GM12874 (cell line): Measurements from ENCODE around the gene TIMP3.
A peak's percentile ranks its signal among the peaks of the same experiment; 100 is the strongest.

Source experiments
- TF ChIP-seq, protein P1 (sequence below): IDR thresholded peaks from 2 replicates; pipeline ENCODE4 v1.5.1; 2011; ENCODE audit warnings: low read depth, mild to moderate bottlenecking, control low read depth, low read length, moderate library complexity; ENCODE audit not compliant: insufficient read depth

The TIMP3 gene

DNA sequence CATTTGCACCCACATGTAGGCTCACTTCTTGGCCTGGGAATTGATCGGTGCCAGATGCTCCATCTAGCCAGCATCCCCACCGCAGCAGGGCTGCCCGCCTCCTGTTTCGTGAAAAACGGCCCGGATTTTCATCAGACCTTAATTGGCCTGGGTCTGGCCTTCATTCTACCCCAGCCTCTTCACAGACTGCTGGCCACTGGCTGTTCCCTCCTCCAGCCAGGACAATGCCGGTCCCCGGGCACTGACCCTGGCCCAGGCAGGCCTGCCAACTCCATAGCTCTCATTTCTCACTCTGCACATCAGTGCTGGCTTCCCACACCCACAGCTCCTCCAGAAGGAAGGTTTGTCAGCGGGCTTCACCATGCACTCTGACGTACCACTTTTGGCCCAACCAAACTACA is 27.9 kb downstream of the TIMP3 start:
- TF ChIP-seq, protein P1, sequence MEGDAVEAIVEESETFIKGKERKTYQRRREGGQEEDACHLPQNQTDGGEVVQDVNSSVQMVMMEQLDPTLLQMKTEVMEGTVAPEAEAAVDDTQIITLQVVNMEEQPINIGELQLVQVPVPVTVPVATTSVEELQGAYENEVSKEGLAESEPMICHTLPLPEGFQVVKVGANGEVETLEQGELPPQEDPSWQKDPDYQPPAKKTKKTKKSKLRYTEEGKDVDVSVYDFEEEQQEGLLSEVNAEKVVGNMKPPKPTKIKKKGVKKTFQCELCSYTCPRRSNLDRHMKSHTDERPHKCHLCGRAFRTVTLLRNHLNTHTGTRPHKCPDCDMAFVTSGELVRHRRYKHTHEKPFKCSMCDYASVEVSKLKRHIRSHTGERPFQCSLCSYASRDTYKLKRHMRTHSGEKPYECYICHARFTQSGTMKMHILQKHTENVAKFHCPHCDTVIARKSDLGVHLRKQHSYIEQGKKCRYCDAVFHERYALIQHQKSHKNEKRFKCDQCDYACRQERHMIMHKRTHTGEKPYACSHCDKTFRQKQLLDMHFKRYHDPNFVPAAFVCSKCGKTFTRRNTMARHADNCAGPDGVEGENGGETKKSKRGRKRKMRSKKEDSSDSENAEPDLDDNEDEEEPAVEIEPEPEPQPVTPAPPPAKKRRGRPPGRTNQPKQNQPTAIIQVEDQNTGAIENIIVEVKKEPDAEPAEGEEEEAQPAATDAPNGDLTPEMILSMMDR, result no peak

DNA sequence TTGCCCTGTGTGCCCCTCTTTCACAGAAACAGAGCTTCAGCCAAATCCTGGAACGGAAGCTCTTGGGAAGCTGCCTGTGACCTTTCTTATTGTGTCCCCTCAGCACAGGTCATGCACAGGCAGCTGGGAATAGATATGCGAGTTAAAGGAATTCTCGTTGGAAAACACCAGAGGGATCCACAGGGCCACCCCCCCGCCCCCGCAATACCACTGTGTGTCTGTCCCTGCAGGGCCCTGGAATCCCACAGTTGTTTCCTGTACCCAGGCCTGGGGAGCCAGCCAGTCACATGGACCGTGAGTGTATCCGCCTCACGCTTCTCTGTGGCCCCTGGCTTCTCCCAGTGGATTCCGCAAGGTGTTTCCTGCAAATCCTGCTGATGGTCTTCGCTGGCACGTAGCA is 29.0 kb downstream of the TIMP3 start:
- TF ChIP-seq, protein P1, result no peak

DNA sequence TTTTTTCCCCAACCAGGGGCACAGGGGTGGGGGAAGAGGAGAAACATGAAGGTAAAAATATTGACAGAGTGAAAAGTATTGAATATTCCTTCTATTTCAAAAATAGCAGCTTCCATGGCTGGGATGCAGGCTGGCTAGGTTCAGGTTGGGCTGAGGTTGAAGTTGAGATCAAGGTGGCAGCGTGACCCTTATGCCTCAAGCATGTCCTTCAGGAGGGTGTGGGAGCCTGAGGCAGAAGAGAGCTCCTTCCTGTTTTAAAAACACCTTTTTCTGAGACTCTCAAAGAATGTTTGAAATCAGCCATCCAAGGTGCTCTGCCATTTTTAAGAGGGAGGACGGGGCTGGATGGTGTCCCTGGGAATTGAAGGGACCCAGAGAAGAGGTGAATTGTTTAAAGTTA is 29.5 kb downstream of the TIMP3 start:
- TF ChIP-seq, protein P1, result no peak

DNA sequence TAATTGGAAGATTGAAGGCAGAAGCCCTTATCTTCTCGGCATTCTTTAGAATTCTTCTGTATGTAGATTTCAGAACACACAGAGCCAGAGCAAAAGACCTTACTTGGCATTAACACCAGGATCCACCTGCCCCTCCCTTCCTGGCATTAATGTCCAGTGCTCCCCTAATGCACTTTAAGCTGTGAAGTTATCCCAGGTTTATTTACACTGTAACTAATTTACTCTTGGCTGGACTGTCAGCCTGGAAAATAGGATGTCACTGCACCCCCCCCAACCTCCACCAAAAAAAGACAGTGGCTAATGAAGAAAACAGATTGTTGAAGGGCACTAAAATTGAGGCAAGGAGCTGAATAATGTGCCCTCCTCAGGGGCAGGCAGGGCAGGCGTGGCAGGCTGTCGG is 30.1 kb downstream of the TIMP3 start:
- TF ChIP-seq, protein P1, result no peak

DNA sequence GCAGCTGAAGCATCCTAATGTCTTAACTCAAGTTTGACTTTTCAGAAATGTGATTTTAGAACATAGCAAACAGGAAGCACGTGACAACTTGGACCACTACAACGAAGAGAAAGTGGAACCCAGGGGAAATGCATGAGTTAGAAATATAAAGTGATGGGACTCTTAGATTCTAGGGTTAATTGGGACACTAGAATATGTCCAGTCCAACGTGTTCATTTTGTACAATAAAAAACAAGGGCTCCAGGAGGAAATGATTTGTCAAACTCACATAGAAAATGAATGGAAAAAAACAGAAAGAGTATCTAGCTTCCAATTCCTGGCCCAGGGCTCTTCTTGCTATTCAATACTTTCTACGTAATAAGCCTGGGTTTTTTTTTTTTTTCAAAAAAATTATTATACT is 30.7 kb downstream of the TIMP3 start:
- TF ChIP-seq, protein P1, result no peak

DNA sequence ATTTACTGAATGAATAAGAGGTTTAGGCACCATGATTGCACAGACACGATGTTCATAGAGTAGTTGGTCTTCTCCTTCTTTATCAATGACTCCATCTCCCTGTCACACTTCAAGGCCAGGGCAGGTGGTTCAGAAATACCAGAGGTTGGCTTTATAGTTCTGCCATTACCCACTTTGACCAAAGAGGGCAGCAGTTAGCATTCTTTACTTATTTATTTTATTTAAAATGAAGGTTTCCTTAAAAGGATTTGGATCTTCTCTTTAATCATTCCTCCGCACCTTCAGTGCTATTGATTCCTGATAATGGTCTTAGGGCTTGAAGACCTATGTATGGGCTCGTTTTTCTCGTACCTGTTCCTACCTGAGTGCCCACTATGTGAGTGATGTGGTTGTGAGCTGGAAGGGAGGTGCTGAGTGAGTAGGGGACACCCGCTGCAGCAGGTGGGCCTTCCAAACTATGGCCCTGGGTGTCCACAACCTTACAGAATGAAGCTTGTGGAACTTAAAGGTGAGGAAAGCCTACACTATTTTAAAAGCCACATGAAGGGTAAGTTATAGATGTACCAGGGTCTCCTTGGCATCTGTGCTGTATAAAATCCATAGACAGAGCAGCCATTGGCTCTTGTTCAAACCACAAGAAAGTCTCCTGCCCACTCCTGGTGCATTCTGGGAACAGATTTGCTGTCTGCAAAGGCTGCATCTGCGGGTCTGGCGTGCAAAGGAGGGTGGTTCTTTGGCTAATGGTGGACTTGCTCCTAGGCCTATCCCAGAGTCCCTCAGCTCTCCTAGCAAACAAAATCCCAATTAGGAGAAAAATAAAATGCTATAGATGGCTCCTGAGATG is 35.0 kb downstream of the TIMP3 start:
- TF ChIP-seq, protein P1, result peak; percentile 22; the same call in 1 of the 2 replicates

DNA sequence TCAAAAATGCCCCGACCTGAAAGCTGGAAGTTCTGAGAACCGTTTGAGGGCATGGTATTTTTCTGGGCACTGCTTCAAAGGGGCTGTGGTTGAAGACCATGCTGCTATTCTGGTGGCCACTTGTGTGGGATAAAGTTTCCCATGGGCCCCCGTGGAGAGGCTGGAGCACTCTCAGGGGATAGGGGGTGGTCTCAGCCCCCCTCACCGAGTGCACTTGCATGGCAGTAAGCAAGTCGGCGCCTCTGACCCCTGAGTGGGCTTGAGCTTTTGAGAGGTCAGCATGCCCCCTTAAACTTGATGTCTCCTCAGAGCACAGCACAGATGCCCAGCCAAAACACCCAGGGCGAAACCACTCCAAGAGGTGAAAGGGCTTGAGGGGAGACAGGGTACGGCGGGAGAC is 35.6 kb downstream of the TIMP3 start:
- TF ChIP-seq, protein P1, result no peak
